Measurements from ENCODE around the gene VAMP3. TPM values are rescaled to one million over a fixed set of nuclear protein-coding genes. Genes with fewer than 3 reads are reported as not detected.

VAMP3 gene
- total and polyA plus RNA-seq, 9 of the 15 experiments (the other 6 are each of a cell fraction or from before 2014, with no cell fraction given) = 27.1 to 71.3 (median 47.5) TPM

GRCh38 chr1:7732331-7732730 lies 38.8 kb upstream of the VAMP3 start:
- POLR2A ChIA-PET = no interaction called here
- BruUV-seq (replicated peaks) = no TSS peak
- CTCF ChIA-PET (ENCODE audit: low intra/inter-chr PET ratio) = no interaction called here
- H3K9ac ChIP-seq (ENCODE audit: insufficient read depth in 1 of 2, low read depth in 2 of 2, low read length in 2 of 2) = no peak overlapping the region
- WGBS (ENCODE audit: insufficient coverage, low coverage, missing lambda C conversion rate) = 5% methylated on average over 18 of the region's 19 CpGs
- H3K27ac ChIP-seq (ENCODE audit: extremely low read depth, low read depth, low read length) = no peak overlapping the region
- no peaks in the 10 kb centered on the region for H3K36me3 ChIP-seq (ENCODE audit: control insufficient read depth, insufficient read depth, low read length)
- H3K27me3 ChIP-seq (ENCODE audit: control insufficient read depth in 2 of 2, insufficient read depth in 2 of 2, low read length in 2 of 2) = peaks cover 70 to 82% of the 10 kb centered on the region in 2 experiments
- H3K9me3 ChIP-seq (replicated peaks; ENCODE audit: control insufficient read depth, insufficient read depth, low read depth, low read length) = no peaks in the 10 kb centered on the region
- H3K9me1 ChIP-seq (ENCODE audit: control insufficient read depth, insufficient read depth, low read length) = no peaks in the 10 kb centered on the region
- FAIRE-seq = no peak
- TF ChIP-seq FOXP1 (CRISPR knock-in tag; IDR thresholded peaks at IDR 0.05) (no peak), XRCC3 (IDR thresholded peaks at IDR 0.05) (no peak), CEBPG (CRISPR knock-in tag; IDR thresholded peaks at IDR 0.05) (no peak), CEBPG (tag; conservative IDR thresholded peaks at IDR 0.05 in 1 of 2, IDR thresholded peaks at IDR 0.05 in 1 of 2) (no peak), SMC3 (conservative IDR thresholded peaks at IDR 0.05; ENCODE audit: insufficient read depth, low read depth, low read length) (no peak), FOXA1 (IDR thresholded peaks at IDR 0.05; ENCODE audit: borderline replicate concordance) (no peak)
- TF ChIP-seq, protein P1, sequence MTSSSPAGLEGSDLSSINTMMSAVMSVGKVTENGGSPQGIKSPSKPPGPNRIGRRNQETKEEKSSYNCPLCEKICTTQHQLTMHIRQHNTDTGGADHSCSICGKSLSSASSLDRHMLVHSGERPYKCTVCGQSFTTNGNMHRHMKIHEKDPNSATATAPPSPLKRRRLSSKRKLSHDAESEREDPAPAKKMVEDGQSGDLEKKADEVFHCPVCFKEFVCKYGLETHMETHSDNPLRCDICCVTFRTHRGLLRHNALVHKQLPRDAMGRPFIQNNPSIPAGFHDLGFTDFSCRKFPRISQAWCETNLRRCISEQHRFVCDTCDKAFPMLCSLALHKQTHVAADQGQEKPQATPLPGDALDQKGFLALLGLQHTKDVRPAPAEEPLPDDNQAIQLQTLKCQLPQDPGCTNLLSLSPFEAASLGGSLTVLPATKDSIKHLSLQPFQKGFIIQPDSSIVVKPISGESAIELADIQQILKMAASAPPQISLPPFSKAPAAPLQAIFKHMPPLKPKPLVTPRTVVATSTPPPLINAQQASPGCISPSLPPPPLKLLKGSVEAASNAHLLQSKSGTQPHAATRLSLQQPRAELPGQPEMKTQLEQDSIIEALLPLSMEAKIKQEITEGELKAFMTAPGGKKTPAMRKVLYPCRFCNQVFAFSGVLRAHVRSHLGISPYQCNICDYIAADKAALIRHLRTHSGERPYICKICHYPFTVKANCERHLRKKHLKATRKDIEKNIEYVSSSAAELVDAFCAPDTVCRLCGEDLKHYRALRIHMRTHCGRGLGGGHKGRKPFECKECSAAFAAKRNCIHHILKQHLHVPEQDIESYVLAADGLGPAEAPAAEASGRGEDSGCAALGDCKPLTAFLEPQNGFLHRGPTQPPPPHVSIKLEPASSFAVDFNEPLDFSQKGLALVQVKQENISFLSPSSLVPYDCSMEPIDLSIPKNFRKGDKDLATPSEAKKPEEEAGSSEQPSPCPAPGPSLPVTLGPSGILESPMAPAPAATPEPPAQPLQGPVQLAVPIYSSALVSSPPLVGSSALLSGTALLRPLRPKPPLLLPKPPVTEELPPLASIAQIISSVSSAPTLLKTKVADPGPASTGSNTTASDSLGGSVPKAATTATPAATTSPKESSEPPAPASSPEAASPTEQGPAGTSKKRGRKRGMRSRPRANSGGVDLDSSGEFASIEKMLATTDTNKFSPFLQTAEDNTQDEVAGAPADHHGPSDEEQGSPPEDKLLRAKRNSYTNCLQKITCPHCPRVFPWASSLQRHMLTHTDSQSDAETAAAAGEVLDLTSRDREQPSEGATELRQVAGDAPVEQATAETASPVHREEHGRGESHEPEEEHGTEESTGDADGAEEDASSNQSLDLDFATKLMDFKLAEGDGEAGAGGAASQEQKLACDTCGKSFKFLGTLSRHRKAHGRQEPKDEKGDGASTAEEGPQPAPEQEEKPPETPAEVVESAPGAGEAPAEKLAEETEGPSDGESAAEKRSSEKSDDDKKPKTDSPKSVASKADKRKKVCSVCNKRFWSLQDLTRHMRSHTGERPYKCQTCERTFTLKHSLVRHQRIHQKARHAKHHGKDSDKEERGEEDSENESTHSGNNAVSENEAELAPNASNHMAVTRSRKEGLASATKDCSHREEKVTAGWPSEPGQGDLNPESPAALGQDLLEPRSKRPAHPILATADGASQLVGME (CRISPR knock-in tag; IDR thresholded peaks at IDR 0.05) = no peak
- TF ChIP-seq, protein P2, sequence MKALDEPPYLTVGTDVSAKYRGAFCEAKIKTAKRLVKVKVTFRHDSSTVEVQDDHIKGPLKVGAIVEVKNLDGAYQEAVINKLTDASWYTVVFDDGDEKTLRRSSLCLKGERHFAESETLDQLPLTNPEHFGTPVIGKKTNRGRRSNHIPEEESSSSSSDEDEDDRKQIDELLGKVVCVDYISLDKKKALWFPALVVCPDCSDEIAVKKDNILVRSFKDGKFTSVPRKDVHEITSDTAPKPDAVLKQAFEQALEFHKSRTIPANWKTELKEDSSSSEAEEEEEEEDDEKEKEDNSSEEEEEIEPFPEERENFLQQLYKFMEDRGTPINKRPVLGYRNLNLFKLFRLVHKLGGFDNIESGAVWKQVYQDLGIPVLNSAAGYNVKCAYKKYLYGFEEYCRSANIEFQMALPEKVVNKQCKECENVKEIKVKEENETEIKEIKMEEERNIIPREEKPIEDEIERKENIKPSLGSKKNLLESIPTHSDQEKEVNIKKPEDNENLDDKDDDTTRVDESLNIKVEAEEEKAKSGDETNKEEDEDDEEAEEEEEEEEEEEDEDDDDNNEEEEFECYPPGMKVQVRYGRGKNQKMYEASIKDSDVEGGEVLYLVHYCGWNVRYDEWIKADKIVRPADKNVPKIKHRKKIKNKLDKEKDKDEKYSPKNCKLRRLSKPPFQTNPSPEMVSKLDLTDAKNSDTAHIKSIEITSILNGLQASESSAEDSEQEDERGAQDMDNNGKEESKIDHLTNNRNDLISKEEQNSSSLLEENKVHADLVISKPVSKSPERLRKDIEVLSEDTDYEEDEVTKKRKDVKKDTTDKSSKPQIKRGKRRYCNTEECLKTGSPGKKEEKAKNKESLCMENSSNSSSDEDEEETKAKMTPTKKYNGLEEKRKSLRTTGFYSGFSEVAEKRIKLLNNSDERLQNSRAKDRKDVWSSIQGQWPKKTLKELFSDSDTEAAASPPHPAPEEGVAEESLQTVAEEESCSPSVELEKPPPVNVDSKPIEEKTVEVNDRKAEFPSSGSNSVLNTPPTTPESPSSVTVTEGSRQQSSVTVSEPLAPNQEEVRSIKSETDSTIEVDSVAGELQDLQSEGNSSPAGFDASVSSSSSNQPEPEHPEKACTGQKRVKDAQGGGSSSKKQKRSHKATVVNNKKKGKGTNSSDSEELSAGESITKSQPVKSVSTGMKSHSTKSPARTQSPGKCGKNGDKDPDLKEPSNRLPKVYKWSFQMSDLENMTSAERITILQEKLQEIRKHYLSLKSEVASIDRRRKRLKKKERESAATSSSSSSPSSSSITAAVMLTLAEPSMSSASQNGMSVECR (CRISPR knock-in tag; IDR thresholded peaks at IDR 0.05) = no peak
- TF ChIP-seq, protein P3, sequence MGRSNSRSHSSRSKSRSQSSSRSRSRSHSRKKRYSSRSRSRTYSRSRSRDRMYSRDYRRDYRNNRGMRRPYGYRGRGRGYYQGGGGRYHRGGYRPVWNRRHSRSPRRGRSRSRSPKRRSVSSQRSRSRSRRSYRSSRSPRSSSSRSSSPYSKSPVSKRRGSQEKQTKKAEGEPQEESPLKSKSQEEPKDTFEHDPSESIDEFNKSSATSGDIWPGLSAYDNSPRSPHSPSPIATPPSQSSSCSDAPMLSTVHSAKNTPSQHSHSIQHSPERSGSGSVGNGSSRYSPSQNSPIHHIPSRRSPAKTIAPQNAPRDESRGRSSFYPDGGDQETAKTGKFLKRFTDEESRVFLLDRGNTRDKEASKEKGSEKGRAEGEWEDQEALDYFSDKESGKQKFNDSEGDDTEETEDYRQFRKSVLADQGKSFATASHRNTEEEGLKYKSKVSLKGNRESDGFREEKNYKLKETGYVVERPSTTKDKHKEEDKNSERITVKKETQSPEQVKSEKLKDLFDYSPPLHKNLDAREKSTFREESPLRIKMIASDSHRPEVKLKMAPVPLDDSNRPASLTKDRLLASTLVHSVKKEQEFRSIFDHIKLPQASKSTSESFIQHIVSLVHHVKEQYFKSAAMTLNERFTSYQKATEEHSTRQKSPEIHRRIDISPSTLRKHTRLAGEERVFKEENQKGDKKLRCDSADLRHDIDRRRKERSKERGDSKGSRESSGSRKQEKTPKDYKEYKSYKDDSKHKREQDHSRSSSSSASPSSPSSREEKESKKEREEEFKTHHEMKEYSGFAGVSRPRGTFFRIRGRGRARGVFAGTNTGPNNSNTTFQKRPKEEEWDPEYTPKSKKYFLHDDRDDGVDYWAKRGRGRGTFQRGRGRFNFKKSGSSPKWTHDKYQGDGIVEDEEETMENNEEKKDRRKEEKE (IDR thresholded peaks at IDR 0.05; ENCODE audit: borderline replicate concordance in 1 of 2, control insufficient read depth in 1 of 2, low read depth in 2 of 2, low read length in 1 of 2) = no peak
- no peaks in the 10 kb centered on the region for H3K79me2 ChIP-seq (ENCODE audit: control insufficient read depth, insufficient read depth, low read length)
- no peak for ATAC-seq
- H3K4me1 ChIP-seq (replicated peaks in 1 of 2; ENCODE audit: control insufficient read depth in 2 of 2, insufficient read depth in 2 of 2, low read length in 2 of 2) = peaks cover 0 to 4% of the 10 kb centered on the region in 2 experiments; a peak in 2 of 5 replicates
- H3K4me3 ChIP-seq = no peak overlapping the region
- H4K20me1 ChIP-seq (replicated peaks; ENCODE audit: control insufficient read depth, insufficient read depth, low read length) = 0 out of 2 replicates have a peak, but pooled peaks cover 3% of the 10 kb centered on the region
- no peak overlapping the region for H3K4me2 ChIP-seq (ENCODE audit: insufficient read depth, low read length)
- DNase-seq (ENCODE audit: extremely low read depth in 1 of 4, low spot score in 3 of 4) = no peak
- in situ Hi-C loops (cut with MboI) = no loop called here
- intact Hi-C loops (cut with micrococcal nuclease) = no loop called here
- H2AFZ ChIP-seq (ENCODE audit: low read depth, low read length) = no peak overlapping the region
